ENCODE data around the gene WDR1.
"Not testable (repeated sequence)": the region's sequence is repeated elsewhere in the genome, so short reads cannot be mapped to it uniquely, and the experiment has no call there.

Gene WDR1

DNA sequence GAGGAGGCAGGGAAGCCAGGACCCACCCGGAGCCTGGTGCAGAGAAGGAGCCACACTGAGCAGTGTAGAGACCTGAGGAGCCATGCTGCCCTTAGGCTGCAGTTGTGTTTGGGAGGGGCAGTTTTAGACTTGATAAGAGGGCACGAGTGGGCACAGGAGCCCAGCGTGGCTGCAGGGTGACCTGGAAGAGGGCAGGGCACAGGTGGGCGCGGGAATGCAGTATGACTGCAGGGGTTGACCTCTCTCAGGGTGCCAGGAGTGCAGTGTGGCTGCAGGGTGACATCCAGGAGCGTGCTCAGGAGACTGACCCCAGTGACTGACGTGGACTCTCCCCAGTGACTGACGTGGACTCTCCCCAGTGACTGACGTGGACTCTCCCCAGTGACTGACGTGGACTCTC, 14.6 kb upstream of the WDR1 start:
- DNase-seq (ENCODE audit: low spot score): no peak

DNA sequence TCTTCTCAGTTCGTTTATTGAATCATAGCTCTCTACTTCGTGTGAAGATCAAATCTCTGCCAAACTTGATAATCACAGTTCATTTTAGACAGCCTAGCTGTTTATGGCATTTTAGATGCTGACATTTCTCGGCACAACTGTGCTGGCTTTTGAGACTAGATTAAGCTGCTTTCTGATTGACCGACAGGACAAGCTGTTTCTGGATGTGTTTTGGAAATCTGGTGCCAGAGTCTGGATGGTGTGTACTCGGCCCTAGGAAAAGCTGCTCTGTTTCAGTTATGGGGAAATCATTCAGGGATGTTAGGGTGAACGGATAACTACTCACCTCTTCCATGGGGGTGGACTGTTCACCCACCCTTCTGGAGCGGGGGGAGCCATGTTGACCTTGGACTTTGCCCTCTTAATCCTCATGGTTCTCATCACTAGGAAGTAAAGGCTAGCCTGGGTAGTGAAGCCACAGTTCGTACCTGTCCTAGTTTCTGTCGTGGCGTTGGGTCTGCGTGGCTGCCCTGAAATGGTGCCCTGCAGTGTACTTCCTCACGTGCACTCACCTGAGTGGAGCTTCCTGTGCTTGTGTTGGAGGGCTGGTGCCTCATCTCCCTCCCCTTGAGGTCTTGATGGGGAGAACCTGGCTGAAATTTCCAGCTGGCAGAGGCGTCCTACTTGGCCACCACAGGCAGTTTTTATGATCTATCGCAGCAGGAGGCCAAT, 13.7 kb upstream of the WDR1 start:
- DNase-seq (ENCODE audit: low spot score): no peak

- DNase-seq (ENCODE audit: low spot score): no peak
These were observed 12.9 kb upstream of the WDR1 start for GRCh38 chr4:10129196-10130177.

DNA sequence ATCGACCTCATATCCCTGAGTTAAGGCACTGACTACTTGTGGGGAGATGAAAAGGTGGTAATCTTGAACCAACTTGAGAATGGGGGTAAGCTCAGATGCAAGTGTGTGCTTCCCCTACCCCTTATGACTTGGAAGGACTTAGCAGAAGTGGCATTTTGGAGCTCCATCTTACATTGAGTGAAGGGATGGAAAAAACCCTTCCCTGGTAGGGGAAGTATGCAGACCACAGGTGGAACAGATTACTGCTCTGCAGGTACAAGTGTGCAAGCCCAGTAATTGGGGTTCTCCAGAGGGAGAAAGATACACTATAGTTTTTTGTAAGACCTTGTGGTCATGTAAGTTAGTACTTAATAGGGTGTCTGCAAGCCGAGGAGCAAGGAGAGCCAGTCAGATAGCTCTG, 12.2 kb upstream of the WDR1 start:
- DNase-seq (ENCODE audit: low spot score): no peak

- DNase-seq (ENCODE audit: low spot score): not testable (repeated sequence)
These were observed 10.9 kb upstream of the WDR1 start for GRCh38 chr4:10127531-10127930.

- no peak for DNase-seq (ENCODE audit: low spot score)
These were observed 7.8 kb upstream of the WDR1 start for GRCh38 chr4:10124167-10124930.

- DNase-seq (ENCODE audit: low spot score): peak; percentile 22
These were observed 6.9 kb upstream of the WDR1 start for GRCh38 chr4:10123227-10124101.

DNA sequence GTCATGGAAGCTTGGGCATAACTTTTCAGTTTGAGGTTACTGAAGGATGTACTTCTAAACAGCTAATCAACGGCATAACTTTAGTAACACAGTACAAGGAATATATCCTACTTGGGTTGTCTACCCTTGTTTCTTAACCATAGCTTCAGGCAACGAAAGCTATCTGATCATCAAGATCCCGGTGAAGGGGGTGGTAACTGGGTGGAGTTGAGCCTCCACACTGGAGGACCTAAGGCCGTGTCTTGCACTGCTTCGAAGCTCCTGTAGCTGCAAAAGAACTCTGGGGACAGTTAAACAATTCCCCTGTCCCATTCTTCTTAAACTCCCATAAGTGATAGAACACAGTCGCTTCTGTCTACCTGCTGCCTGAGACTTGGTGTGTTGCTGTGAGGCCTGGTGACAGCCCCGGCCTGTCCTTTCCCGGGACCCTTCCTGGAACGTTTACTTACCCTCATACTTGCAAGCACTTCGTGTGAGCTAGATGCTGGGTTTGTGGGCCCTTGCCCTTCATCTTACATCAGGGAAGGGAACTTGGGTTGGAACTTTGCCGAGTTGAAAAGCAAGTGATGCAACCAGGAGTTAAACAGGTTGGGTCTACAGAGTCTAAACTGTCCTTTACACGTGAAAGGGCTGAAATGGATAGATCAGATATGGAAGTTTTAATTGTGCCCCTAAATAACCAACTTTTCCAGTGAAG, 5.8 kb upstream of the WDR1 start:
- DNase-seq (ENCODE audit: low spot score): no peak

- no peak for DNase-seq (ENCODE audit: low spot score)
These were observed 5.1 kb upstream of the WDR1 start for GRCh38 chr4:10121568-10122208.

DNA sequence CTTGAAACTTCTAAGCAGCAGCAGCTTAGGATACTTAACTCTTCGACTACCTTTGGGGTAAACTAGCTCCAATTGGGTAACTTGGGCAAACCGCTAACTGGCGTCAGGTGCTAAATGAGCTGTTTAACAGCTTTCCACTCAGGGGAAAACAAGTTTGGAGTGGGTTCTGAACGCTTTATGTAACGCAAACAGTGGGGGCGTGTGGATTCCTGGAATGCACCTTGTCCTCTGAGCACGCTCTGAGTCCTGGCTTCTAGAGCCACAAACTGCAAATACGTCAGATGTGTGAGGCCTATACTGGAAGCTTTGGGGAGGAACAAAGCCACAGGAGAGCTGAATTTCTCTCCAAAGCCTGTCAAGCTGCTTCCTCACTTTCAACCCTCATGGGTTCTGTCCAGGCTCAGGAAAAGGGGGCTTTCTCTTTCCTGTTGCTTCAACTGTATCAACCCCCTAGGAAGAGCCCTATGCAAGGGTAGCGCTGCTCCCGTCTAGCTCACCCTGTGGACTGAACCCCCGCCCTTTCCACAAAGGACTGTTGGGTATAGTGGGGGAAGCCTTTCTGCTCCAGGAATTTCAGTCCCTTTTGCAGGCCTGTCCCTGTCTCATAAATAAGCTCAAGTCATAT, 4.5 kb upstream of the WDR1 start:
- no peak for DNase-seq (ENCODE audit: low spot score)

DNA sequence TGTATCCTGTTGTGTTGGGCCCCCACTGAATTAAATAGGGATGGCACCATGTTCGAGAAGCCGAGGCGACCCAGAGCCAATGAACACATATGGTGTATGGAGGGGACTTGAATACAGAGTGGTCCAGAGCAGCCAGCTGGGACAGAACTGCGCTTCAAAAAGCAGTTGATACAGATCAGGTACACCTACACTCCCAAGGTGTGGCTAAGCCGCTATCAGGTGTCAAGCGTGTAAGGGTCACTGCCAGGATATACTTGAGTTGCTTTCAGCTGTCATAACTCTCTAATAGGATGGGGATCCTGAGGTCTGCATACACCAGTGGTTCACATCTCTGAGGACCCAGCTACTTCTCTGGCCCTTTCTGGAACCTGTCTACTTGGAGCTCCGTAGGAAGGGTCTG, 3.2 kb upstream of the WDR1 start:
- DNase-seq (ENCODE audit: low spot score): no peak

DNA sequence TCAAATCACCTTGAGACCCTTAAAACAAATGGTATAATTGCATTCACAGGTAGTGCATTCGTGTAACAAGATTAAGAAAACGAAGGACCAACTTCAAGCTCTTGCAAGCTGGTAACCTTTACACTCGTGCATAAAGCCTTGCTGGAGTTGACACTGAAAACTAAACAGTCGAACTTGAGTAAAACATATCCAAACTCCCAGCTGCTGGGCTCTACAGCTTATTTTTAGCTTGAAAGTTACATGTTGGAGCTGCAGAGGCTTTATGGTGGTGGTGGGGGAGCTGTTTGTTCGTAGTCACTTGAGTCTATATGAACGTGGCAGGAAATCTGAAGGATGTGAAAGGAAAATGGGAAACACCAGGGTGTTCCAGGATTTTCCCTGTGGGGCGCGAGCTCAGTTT, 2.7 kb upstream of the WDR1 start:
- no peak for DNase-seq (ENCODE audit: low spot score)

GRCh38 chr4:10118048-10119004, 1.7 kb upstream of the WDR1 start:
- DNase-seq (ENCODE audit: low spot score): no peak

- no peak for DNase-seq (ENCODE audit: low spot score)
These were observed 904 bp upstream of the WDR1 start for GRCh38 chr4:10117359-10118047.

- peak; percentile 68 for DNase-seq (ENCODE audit: low spot score)
These were observed 616 bp downstream of the WDR1 start for GRCh38 chr4:10115797-10116568.

DNA sequence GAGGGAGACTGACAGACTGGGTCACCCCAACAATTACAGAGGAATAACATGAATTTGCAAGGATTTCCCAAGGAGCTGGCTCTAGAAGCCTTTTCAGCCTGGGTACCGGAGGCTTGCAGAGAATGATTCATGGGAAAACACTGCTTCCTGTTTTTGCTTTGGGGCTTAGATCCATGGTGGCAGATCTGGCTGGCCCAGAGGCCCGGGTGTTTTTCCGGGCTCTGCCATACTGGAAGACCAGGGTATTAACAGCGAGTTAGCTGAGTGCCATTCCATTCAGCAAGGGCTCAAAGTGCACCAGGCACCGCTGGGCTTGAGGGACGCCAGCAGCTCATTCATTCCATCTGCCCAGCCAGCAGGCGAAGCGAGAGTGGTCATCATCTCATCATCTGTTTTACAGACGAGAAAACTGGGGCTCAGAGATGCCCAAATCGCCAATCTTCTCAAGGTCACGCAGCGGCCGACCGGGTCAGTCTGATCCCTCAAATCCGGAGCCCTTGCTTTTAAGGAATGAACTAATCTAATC, 1.3 kb downstream of the WDR1 start:
- DNase-seq (ENCODE audit: low spot score): no peak

- no peak for DNase-seq (ENCODE audit: low spot score)
These were observed 2.0 kb downstream of the WDR1 start for GRCh38 chr4:10114607-10115006.

All from LoVo (cell line).